Stimulated activated CD8-positive, alpha-beta memory T cell treated with anti-CD3 and anti-CD28 coated beads, Interleukin-7, amount 100 ng/mL, for 4 hours (primary cell): ENCODE data around the gene CCDC201.
A peak's percentile ranks its signal among the peaks of the same experiment; 100 is the strongest.

Experiments used
- DNase-seq, 2 donors: peaks; one replicate each; pipeline ENCODE4 v3.0.0-alpha.2; 2020; ENCODE audit warnings: low read depth in 2 of 2

The CCDC201 gene, protein sequence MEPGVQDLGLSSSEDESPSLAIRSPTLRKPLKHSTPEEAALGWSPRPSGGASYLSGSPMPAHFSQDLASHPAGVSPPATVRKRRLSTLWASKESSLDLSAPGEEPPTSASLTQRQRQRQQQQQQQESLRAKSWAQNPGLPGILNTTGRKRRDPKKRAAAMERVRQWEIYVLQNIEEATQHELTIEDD

DNA sequence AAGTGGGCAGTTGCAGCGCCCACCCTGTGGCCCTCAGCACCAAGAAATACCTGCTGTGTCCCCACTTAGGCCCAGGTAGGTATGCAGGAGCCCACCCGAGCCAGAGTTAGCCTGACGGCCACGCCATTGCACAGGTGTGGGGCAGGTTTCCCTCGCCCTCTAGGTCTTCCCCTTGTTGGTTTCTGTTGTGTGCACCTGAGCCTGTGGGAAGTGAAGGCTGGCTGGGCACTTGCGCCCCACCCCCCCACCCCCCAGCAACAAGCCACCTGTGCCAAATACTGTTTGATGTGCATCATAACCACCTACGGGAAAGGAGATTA, at the start of gene CCDC201:
Gene CCDC201 (minus strand): TSS at position 48 of the 320 bp plus-strand sequence. CDS start 75 bp downstream, outside the sequence.
- no peak for DNase-seq

DNA sequence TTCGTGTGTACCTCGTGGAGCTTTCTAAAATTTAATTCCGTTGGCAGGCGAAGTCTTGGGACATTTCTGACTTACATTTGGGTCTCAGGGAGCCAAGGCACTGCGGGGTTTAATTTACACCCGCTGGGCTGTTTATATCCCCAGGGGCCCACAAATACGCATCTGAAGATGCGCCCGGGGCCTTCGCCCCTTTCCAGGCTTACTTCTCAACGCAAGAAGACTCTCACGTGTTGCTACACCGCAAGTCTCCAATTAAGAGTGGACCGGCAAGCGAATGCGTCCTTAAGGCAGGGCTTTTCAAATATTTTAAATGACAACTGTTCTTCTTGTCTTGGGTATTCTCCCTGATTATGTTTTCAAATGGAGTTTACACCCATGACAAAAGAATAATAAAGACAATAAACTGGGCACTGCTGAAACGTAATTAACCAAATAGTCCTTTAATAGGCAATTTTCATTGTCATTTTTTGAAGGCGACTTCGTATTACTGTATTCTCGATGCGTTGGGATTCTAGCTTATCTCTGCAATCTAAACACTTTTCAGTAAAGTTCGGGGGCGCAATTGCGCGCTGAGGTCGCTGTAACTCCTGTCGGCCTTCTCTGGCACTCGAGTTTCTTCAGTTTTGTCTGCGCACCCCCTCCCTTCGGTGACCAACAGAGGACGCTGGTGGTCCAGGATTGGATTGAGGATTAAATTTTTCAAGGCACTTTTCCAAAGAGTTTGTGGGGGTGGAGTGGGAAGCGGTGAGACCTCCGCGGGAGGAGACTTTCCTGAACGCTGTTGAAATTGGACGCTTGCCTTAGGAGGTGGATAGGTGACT, 49.0 kb upstream of the CCDC201 start:
- no peak for DNase-seq

DNA sequence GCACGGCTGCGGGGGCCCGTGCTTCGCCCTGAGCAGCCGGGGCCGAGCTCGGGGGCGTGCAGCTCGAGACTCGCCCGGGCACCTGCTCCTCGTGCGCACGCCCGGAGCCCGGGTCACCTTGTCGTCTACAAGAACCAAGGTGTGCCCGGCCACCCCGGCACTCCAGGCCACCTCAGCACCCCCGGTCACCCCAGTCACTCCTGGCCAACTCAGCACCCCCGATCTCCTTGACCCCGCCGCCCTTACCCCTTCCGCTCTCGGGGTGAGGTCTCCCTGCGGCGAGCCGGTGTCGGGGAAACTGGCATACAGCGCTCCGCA, 48.5 kb upstream of the CCDC201 start:
- no peak for DNase-seq

DNA sequence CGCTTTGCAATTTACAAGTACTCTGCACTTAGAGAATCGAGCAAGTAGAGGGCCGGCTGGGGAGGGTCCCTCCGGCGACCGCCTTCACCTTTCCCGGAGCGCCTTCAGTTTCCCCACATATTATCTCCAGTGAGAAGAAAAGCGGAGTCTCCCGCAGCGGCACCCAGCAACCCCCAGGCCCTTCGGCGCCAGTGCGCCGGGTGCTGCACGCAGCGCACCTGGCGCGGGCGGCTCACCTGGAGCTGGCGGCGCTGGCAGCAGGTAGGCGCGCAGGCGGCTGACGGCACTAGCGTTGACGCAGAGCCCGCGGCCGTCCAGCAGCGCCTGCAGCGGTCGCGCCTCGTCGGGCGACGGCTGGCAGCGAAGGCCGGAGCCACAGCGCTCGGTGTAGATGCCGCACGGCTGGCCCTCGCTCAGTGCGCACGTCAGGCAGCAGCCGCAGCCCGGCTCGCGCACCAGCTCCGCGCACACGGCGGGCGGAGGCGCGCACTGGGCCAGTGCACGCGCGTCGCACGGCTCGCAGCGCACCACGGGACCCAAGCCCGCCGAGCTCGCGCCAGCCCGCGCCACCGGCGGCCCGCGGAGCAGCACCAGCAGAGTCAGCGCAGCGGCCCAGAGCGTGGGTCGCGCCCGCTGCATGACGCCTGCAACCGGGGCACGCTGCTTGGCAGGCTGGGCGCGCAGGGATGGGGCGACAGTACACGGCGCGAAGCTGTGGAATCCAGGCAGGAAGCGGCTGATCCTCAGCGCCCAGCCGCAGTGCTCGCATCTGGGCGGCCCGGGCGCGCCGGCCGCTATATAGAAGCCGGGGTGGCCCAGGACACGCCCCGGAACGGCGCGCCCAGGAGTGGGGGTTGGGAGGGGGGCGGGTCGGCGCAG, 47.9 kb upstream of the CCDC201 start, which contains the start of gene IGFBP3:
Gene IGFBP3 (minus strand): TSS at position 771 of the 879 bp plus-strand sequence. CDS start 132 bp downstream, at position 639.
- no peak for DNase-seq

DNA sequence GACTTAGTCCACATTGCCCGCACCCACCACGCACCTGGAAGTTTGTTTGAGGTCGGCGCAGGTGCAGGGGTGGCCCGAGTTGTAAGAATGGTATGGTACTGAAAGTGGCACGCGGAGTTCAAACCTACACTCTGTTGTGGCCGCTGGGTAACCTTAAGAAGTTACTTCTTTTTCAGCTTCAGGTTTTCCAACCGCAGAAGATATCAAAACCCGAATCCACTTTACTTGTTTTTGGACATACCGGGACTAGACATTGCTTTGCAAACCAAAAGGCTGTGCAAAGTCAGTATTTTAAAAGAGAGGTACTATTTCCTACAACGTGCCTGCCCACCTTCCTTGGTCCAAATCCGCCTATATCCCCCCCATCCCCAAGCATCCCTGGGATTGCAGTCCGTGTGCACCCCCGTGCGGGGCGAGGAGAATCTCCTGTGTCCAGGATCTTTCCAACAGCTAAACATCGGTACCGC, 47.1 kb upstream of the CCDC201 start:
- DNase-seq: no peak

DNA sequence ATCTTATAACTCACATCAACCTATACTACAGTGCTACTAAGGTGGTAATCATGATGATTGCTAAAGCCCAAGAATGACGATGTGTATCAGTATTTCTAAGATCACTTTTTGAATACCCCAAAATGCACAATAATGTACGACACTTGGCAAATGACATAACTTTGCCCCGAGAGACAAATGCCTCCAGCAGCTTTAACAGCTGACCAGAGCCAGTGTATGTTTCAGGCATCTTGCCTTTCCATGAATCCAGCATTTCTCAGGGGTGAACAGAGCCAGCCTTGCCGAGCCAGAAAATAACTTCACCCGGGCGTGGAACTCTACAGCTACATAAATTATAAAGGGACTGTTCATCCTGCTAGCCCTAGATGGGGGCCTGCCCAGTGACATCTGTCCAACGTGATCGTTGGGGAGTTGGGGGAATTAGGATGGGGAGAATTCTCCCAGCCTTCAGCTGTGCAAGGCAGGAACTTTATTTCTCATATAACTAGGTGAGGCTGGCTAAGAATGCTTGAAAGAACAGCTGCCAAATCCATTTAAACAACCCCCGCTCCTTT, 46.4 kb upstream of the CCDC201 start:
- DNase-seq: no peak

DNA sequence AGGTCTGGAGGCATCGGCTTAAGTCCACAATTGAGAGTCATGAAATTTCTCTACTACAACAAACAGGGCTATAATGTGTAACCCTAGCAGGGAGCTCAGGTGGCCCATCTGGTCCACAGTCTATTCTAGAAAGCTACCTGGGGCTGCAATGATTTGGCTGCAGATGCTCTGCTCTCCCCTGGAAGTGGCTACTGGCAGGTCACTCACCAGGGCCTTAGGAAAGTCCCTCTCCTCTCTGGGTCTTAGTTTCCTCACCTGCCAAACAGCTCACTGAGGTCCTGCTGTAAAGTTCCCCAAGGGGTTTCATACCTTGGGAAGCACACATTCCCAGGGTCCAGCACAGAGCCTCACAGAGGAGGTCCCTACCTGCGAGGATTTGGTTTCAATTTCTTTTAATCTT, 45.7 kb upstream of the CCDC201 start:
- DNase-seq: no peak

DNA sequence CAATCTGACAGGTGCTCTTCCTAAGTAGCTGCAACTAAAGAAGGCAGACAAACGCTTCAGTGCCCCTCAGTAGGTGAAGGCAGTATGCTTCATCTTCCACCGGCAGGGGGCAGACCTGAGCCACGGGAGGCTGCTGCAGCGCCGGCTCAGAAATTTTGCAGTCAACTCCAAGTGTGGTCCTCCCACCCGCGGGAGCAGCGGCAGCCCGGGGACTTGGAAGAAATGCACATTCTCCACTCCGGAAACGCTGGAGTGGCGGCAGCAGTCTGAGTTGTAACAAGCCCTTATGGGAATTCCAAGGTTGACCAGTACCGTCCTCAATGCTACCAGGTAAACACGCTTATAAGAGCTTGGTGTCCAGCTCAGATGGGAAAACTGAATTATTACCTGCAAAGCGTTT, 44.8 kb upstream of the CCDC201 start:
- peak; percentile 16 to 38 for DNase-seq

DNA sequence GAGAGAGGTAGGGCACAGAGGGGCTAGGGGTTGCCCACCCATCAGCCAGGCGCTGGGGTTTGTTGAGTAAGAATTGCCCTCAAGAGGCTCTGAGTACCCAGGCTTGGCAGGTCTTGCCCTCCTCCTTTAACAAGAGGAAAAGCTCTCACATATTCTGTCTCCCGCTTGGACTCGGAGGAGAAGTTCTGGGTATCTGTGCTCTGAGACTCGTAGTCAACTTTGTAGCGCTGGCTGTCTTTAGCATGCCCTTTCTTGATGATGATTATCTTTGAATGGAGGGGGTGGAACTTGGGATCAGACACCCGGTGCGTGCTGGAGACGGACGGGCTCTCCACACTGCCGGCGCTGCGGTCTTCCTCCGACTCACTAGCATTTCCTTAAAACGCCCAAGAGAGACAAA, 44.2 kb upstream of the CCDC201 start:
- no peak for DNase-seq

DNA sequence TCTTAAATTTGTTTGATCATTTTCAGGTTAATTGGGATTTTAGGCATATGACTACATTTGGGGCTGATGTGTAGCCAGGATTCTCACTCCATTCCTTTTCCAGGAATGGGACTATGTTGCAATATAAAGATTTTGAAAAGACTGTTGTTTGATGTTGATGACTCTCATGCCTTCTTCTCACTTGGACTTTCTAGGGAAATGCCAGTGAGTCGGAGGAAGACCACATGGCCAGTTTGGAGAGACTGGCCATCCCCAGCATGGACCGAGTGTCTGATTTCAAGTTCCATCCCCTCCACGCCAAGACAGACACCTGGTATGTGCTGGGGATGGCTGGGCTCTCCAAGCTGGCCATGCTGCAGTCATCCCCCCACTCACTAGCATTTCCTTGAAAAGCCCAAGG, 42.7 kb upstream of the CCDC201 start:
- DNase-seq: no peak

DNA sequence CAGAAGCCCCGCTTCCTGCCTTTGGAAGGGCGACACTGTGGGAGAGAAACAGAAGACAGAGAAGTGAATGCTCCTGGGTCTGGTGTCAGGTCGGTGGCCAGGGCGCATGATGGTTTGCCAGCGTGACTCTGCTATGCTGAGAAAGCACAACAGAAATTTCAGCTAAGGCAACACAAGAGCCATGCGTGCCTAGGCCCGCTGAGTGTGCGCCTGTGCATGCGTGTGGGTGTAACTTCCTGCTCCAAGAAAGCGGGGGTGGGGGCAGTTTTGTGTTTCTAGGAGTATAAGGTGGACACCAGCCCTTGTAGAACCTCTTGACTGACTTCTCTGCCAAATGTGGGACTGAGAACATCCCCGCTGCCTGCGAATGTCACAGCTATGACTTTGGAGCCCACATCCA, 42.0 kb upstream of the CCDC201 start:
- DNase-seq: no peak

DNA sequence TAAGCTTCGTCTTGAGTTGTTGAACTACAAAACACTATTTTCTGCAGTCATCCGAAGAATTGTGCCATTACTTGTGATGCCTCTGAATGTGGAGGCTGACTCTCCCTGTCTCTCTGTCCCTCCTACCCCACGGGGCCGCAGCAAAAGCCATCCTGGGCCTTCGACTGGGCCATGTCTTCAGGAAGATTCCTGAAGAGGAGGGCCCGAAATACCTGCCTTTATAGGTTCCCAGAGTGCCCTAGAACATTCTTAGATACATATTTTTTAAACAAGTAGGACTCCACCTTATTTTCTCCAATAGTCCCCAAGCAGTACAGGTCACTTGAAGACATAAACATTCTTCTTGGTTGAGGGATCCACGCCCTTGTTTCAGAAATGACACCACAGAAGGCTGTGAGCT, 40.1 kb upstream of the CCDC201 start:
- DNase-seq: no peak

DNA sequence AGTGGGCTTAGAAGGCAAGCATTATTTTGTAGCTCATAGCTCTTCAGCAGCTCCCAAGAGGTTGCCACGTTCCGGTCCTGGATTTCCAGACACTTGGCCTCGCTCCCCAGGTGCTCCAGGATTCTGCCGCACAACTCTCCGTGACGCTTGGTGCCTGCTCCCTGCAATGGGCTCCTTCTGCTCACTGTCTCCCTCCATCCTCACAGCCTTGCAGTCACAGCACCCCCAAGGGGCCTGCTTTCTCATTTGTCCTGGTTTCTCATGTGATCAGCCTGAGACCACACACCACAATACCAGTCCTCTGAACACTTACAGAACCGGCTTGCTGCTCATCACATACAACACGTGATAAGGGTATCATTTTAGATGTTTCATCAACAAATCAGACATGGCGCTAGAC, 38.4 kb upstream of the CCDC201 start:
- DNase-seq: no peak

DNA sequence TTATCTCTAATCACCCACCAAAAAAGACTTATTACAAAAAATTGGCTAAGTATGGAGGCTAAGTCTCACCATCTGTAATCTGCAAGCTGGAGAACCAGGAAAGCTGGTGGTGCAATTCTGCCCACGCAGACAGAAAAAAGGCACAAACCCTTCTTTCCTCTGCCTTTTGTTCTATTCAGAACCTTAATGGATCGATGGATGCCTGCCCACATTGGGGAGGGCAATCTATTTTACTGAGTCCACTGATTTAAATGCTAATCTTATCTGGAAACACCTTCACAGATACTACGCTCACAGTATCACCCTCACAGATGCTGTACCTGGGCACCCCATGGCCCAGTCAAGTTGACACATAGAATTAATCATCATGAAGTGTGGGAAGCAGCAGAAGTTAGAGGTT, 38.0 kb upstream of the CCDC201 start:
- no peak for DNase-seq

DNA sequence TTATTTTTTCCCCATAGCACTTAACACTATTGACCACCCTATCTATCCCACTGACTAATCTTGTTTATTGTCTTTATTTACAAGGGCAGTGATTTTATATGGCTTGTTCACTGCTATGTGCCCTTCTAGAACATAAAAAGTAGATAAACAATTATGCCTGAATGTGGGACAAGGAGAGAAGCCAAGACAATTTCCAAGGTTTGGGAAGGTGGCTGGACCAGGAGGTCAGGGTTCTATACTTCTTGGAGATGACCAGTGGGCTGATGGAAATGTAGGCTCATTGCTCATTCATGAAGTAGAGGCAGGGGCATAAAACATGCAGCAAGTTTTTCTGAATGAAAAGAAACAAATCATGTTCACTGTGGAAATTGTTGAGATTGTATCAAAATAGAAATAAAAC, 36.7 kb upstream of the CCDC201 start:
- no peak for DNase-seq

DNA sequence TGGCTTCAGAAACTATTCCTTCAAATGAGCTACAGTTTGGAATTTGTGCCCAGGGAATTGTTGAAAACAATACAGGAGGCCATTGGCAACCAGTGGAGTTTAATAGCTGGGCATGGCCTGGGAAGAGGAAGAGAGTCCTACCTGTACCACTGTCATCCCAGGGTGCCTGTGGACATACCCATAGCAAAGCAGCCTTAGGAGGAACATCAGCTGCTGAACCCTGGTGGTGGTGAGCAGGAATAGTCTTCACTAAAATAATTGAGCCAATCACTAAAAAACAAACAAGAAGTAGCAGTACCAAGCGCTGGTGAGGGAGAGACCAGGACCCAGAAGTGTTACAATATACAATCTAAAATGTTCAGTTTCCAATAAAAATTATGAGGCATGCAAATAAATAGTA, 29.9 kb upstream of the CCDC201 start:
- DNase-seq: no peak

DNA sequence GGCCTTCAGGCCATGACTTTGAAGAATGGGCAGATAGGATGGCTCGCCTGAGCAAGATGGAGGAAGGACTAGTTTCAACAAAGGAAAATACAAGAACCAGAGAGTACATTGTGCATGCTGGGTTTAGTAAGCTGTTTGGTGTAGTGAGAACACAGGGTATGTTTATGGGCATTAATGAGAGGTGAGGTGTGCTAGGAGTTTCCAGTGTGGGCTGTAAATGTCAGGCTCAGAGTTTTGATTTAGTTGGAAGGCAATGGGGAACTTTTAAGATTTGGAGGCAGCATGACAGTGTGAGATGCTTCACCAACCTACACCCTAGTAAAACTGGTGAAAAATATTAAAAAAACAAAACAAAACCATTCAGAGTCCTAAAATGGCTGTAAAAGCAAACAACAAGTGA, 28.7 kb upstream of the CCDC201 start:
- no peak for DNase-seq

DNA sequence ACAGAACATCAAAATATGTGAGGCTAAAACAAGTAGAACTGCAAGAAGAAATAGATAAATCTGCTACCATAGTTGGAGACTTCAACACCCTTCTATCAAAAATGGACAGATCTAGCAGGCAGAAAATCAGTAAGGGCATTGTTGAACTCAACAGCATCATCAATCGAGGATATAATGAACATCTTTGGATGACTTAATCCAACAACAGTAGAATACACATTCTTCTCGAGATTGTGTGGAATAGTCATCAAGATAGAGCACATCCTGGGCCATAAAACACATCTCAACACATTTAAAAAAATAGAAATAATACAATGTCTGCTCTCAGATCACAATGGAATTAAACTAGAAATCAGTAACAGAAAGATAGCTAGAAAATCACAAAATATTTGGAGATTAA, 25.3 kb upstream of the CCDC201 start:
- DNase-seq: no peak

DNA sequence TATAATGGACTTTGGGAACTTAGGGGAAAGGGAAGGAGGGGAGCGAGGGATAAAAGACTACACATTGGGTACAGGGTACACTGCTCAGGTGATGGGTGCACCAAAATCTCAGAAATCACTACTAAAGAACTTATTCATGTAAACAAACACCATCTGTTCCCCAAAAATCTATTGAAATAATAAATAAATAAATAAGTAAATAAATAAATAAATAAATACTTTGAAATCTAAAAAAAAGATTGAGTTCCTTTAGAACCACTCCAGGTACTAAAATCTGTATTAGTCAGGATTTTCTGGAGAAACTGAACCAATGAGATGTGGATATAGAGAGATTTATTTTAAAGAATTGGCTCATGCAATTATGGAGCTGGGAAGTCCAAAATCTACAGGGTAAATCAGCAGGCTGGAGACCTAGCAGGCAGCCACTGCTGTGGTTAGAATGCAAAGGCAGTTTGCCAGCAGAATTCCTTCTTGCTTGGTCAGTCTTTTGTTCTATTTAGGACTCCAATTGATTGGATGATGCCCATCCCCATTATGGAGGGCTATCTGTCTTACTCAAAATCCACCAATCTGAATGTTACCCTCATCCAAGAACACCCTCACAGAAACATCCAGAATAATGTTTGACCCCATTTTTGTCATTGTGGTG, 24.3 kb upstream of the CCDC201 start:
- DNase-seq: no peak

DNA sequence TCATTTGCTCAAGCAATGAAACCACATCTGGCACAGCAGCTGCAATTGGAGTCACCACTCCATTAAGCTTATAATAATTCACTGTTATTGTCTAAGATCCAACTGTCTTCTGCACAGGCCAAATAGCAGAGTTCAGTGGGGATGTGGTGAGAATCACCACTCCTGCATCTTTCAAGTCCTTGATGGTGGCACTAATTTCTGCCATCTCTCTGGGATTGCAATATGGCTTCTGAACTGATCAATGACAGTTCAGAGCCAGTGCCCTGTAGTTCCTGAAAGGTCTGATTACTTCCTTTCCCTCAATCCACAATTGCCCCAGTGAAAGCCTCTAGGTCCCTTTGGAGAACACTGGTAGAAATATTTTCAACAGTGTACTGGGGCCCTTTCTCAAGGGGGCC, 21.8 kb upstream of the CCDC201 start:
- DNase-seq: no peak

DNA sequence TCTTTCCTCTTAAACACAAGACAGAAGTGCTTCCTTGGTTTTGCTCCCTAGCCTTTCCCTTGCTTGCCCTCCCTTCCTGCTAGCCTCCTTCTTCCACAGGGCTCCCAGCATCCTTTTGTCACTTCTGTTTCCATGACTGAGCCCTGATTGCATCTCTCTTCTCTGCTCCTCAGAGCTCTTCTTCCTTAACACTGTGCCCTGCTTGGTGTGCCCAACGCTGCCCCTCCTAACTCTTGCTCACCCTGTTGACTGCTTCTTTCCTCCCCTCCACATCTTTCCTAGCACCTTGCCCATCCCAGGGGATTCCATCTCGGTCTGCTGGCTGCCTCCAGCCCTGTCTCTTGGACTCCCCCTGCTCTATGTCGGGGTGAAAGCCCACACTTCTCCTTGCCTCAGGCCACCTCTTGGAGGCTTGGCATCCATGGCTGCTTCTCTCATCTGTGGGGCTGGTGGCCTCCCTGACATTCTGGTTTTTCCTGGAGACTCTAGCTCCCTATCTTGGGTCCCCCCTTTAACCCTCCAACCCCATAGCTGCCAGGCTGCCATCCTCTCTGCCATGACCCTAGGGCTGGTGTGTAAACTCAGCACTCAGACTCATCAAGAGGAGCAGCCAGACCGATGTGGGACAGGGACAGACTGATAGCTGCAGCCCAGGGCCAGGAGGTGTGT, 21.2 kb upstream of the CCDC201 start:
- no peak for DNase-seq
